HepG2 (cell line): Measurements from ENCODE around the gene SLC2A6. TPM values are rescaled to one million over a fixed set of nuclear protein-coding genes. Genes with fewer than 3 reads are reported as not detected.

Source experiments
- ATAC-seq: fragments of 200-7000 bp; cut with Tn5 transposase; 3 replicates; pipeline ENCODE4 v1.9.1; 2020; ENCODE audit warnings: mild to moderate bottlenecking, moderate library complexity
- BruUV-seq: library from RNA; stranded (reverse); fragments of 400-500 nt; replicated peaks from 2 replicates; lab custom pipeline; 2021; lab: Mats Ljungman, UMichigan
- CTCF ChIA-PET: fragments of 300-600 bp; formaldehyde crosslinking; extraction: SDS; loops from one replicate; lab custom pipeline; 2021; ENCODE audit warnings: low total read pairs, inconsistent platforms, low intra/inter-chr PET ratio; lab: Yijun Ruan, JAX
- POLR2A ChIA-PET: fragments of 350-600 bp; sonication (Branson Sonifier 250); formaldehyde crosslinking; loops from one replicate; lab custom pipeline; 2020; ENCODE audit warnings: antibody characterized with exemption, inconsistent platforms; lab: Yijun Ruan, JAX
- DNase-seq: peaks from one replicate; pipeline ENCODE4 v3.0.0-alpha.2; 2015; ENCODE audit warnings: low spot score
- FAIRE-seq: peaks from 3 replicates; lab custom pipeline; 2011; peaks lifted over from hg19 to GRCh38; lab: Jason Lieb, UNC
- H2AFZ ChIP-seq: one replicate; pipeline ENCODE4 v1.6.1; 2011; ENCODE audit warnings: low read length, inconsistent platforms
- H3K27ac ChIP-seq: fragments of 300-600 bp; 3 replicates; pipeline ENCODE4 v1.8.0; 2011; ENCODE audit warnings: mixed run types, mild to moderate bottlenecking, mixed read lengths, low read length, inconsistent platforms; ENCODE audit not compliant: insufficient read depth; ENCODE audit errors: extremely low read length
- H3K27me3 ChIP-seq, 2 experiments: fragments of 200-600 bp in 1 of 2; 2 replicates in 1 of 2; 3 replicates in 1 of 2; pipeline versions ENCODE4 v1.6.0 to v1.8.0; 2011; ENCODE audit warnings: low read length in 2 of 2, mild to moderate bottlenecking in 2 of 2, moderate library complexity in 2 of 2, inconsistent platforms in 1 of 2; ENCODE audit not compliant: insufficient read depth in 2 of 2, control insufficient read depth in 1 of 2
- H3K36me3 ChIP-seq, 2 experiments: fragments of 200-600 bp in 1 of 2; replicated peaks in 1 of 2; 2 replicates in 1 of 2; 3 replicates in 1 of 2; pipeline versions ENCODE4 v1.5.1 to v1.8.0; 2011; ENCODE audit warnings: low read length in 2 of 2, inconsistent platforms in 1 of 2; ENCODE audit not compliant: insufficient read depth in 2 of 2, control insufficient read depth in 1 of 2
- H3K4me1 ChIP-seq: 2 replicates; pipeline ENCODE4 v1.5.1; 2012; ENCODE audit warnings: low read length, inconsistent platforms; ENCODE audit not compliant: insufficient read depth
- H3K4me2 ChIP-seq: 2 replicates; pipeline ENCODE4 v1.6.0; 2011; ENCODE audit warnings: low read depth, low read length, inconsistent platforms
- H3K4me3 ChIP-seq, 3 experiments: fragments of 200-600 bp in 1 of 3; sonication (generic), shearing (Covaris generic) in 1 of 3; replicated peaks in 1 of 3; 2 replicates each; pipeline ENCODE4 v1.5.1; 2011 to 2016; ENCODE audit warnings: low read length in 3 of 3, inconsistent platforms in 2 of 3, low read depth in 2 of 3, mild to moderate bottlenecking in 2 of 3, control low read depth in 1 of 3, mixed read lengths in 1 of 3; ENCODE audit not compliant: insufficient read depth in 1 of 3
- H3K79me2 ChIP-seq: one replicate; pipeline ENCODE4 v1.6.1; 2011; ENCODE audit warnings: low read length, inconsistent platforms; ENCODE audit not compliant: insufficient read depth
- H3K9ac ChIP-seq: 2 replicates; pipeline ENCODE4 v1.6.0; 2011; ENCODE audit warnings: mild to moderate bottlenecking, low read depth, low read length, inconsistent platforms; ENCODE audit not compliant: insufficient read depth
- H3K9me3 ChIP-seq: 2 replicates; pipeline ENCODE4 v1.5.1; 2012; ENCODE audit warnings: mild to moderate bottlenecking, low read length
- H4K20me1 ChIP-seq: 2 replicates; pipeline ENCODE4 v1.6.0; 2011; ENCODE audit warnings: inconsistent platforms, mild to moderate bottlenecking, low read length, moderate library complexity; ENCODE audit not compliant: insufficient read depth
- ATF2 ChIP-seq: sonication (generic); formaldehyde crosslinking; IDR thresholded peaks from 2 replicates; pipeline ENCODE4 v1.4.0; 2020; ENCODE audit warnings: missing genetic modification reagents
- ATF7 ChIP-seq, 2 experiments: fragments of 450-650 bp in 1 of 2; sonication (generic) in 1 of 2; formaldehyde crosslinking in 1 of 2; IDR thresholded peaks; 2 replicates each; pipeline versions ENCODE4 v1.4.0 to v1.6.1; 2016 to 2020; ENCODE audit warnings: antibody characterized with exemption in 1 of 2, mild to moderate bottlenecking in 1 of 2, missing genetic modification reagents in 1 of 2
- CHD2 ChIP-seq: IDR thresholded peaks from 2 replicates; pipeline ENCODE4 v1.6.1; 2011; ENCODE audit warnings: low read depth, low read length, improper control_type of control experiment
- HNRNPL ChIP-seq: fragments of 200-400 bp; formaldehyde crosslinking; IDR thresholded peaks from 2 replicates; pipeline ENCODE4 v1.6.1; 2017; ENCODE audit warnings: mild to moderate bottlenecking, low read depth, low read length
- KLF13 ChIP-seq: sonication (generic); formaldehyde crosslinking; IDR thresholded peaks from 2 replicates; pipeline ENCODE4 v1.4.0; 2020; ENCODE audit warnings: mild to moderate bottlenecking, missing genetic modification reagents
- MXD3 ChIP-seq: IDR thresholded peaks from 2 replicates; pipeline ENCODE4 v1.6.1; 2016; ENCODE audit warnings: mild to moderate bottlenecking, missing biosample characterization, missing genetic modification reagents
- SRF ChIP-seq: IDR thresholded peaks from 2 replicates; pipeline ENCODE4 v1.6.1; 2011; ENCODE audit warnings: mild to moderate bottlenecking, low read depth, low read length, moderate library complexity
- THAP8 ChIP-seq: sonication (generic); formaldehyde crosslinking; IDR thresholded peaks from 2 replicates; pipeline ENCODE4 v1.5.1; 2020; ENCODE audit warnings: missing genetic modification reagents, mild to moderate bottlenecking, borderline replicate concordance
- TSC22D2 ChIP-seq: sonication (generic); formaldehyde crosslinking; IDR thresholded peaks from 2 replicates; pipeline ENCODE4 v1.5.1; 2020; ENCODE audit warnings: missing genetic modification reagents, mild to moderate bottlenecking, borderline replicate concordance
- YEATS2 ChIP-seq: sonication (generic); formaldehyde crosslinking; IDR thresholded peaks from 2 replicates; pipeline ENCODE4 v1.4.0; 2020; ENCODE audit warnings: missing genetic modification reagents, borderline replicate concordance
- ZMYM4 ChIP-seq: sonication (generic); formaldehyde crosslinking; IDR thresholded peaks from 2 replicates; pipeline ENCODE4 v1.8.1; 2023; ENCODE audit warnings: mild to moderate bottlenecking, missing genetic modification reagents
- ZNF224 ChIP-seq: sonication (generic); formaldehyde crosslinking; IDR thresholded peaks from 2 replicates; pipeline ENCODE4 v1.5.0; 2020; ENCODE audit warnings: mild to moderate bottlenecking, missing genetic modification reagents
- ZNF337 ChIP-seq: sonication (generic); formaldehyde crosslinking; IDR thresholded peaks from 2 replicates; pipeline ENCODE4 v1.5.1; 2020; ENCODE audit warnings: missing genetic modification reagents, low read depth, mild to moderate bottlenecking, borderline replicate concordance
- WGBS: methylation state at CpG from one replicate; pipeline ENCODE4 v1.1.6; 2017; ENCODE audit warnings: low lambda C conversion rate; 5-methylcytosine and 5-hydroxymethylcytosine counted together
- in situ Hi-C: cut with HindIII; loops from 2 replicates; pipeline ENCODE4 v1.10.0; 2017; ENCODE audit warnings: low pct_unique_long_range_greater_than_20kb; ENCODE audit not compliant: extremely low pct_ligation_motif_present
- intact Hi-C: fragments of 100-400 bp; cut with micrococcal nuclease; formaldehyde crosslinking; loops from one replicate; pipeline ENCODE4 v1.10.0; 2022; ENCODE audit not compliant: unreplicated experiment
- polyA plus RNA-seq, 8 experiments: library from polyadenylated mRNA; depleted of rRNA in 3 of 8; stranded (reverse) in 7 of 8; unstranded in 1 of 8; fragments of >200 nt; fragmentation: Illumina TruSeq in 4 of 8; extraction: Trizol in 4 of 8; gene quantifications; 2 replicates each; pipeline versions ENCODE4 v1.2.1 to v1.2.3, GENCODE V29; 2011 to 2016; ENCODE audit warnings: low read depth in 4 of 8, missing spikeins in 1 of 8, mixed read lengths in 1 of 8; ENCODE audit not compliant: insufficient read depth in 1 of 8
- total RNA-seq, 5 experiments: library from RNA; depleted of rRNA; stranded (reverse); fragments of >200 nt; fragmentation: Illumina TruSeq; extraction: Trizol; gene quantifications; 2 replicates each; pipeline ENCODE4 v1.2.3, GENCODE V29; 2016; ENCODE audit warnings: low read depth in 1 of 5
- TF ChIP-seq, protein P1 (sequence below): sonication (generic); formaldehyde crosslinking; IDR thresholded peaks from 2 replicates; pipeline ENCODE4 v1.4.0; 2020; ENCODE audit warnings: mild to moderate bottlenecking, low read depth, missing genetic modification reagents
- TF ChIP-seq, protein P2 (sequence below): sonication (generic); formaldehyde crosslinking; IDR thresholded peaks from 2 replicates; pipeline ENCODE4 v1.5.1; 2020; ENCODE audit warnings: mild to moderate bottlenecking, missing genetic modification reagents, moderate library complexity

Gene SLC2A6
- total and polyA plus RNA-seq, 2 of the 13 experiments (the other 11 are each of a cell fraction or from before 2014, with no cell fraction given) = 4.1 to 15.0 TPM

- POLR2A ChIA-PET = no interaction called here
- DNase-seq (no peak), FAIRE-seq (no peak), ATAC-seq (no peak)
- Histone ChIP-seq H3K9me3 (no peaks in the 10 kb centered on the region), H3K27ac (no peak overlapping the region), H3K9ac (no peak overlapping the region), H3K4me2 (no peak overlapping the region), H3K4me3 (no peak overlapping the region), H3K36me3 (no peaks in the 10 kb centered on the region), H2AFZ (no peak overlapping the region), H3K27me3 (peaks cover 14 to 69% of the 10 kb centered on the region in 2 experiments), H3K4me1 (peaks cover 74% of the 10 kb centered on the region), H4K20me1 (no peaks in the 10 kb centered on the region), H3K79me2 (no peaks in the 10 kb centered on the region)
- BruUV-seq = no TSS peak
- intact Hi-C loops (loop anchor here (5.0 kb wide), 1 partner anchor 131 kb away; the partner anchor contains the start of genes SURF1 and SURF2), in situ Hi-C loops (loop anchor here (5.0 kb wide), 3 partner anchors 81 to 301 kb away; partner anchors contain the start of genes SURF1 and SURF2)
- CTCF ChIA-PET = interaction anchor here (1.1 kb wide), 1 partner anchor 81 kb away, joined by 3 read pairs; no protein-coding TSS in a partner anchor
- 60% methylated on average over 8 of the region's 18 CpGs for WGBS
- TF ChIP-seq KLF13 (CRISPR knock-in tag) (no peak), ZNF224 (CRISPR knock-in tag) (no peak), ZMYM4 (CRISPR knock-in tag) (no peak), CHD2 (no peak), ATF7 (IDR thresholded peaks at IDR 0.05) (no peak), ATF7 (CRISPR knock-in tag; IDR thresholded peaks at IDR 0.05) (no peak), THAP8 (CRISPR knock-in tag) (no peak), ZNF337 (CRISPR knock-in tag) (no peak), HNRNPL (no peak), YEATS2 (CRISPR knock-in tag) (no peak), ATF2 (no peak), TSC22D2 (no peak), SRF (no peak), MXD3 (CRISPR knock-in tag) (no peak)
- TF ChIP-seq, protein P1, sequence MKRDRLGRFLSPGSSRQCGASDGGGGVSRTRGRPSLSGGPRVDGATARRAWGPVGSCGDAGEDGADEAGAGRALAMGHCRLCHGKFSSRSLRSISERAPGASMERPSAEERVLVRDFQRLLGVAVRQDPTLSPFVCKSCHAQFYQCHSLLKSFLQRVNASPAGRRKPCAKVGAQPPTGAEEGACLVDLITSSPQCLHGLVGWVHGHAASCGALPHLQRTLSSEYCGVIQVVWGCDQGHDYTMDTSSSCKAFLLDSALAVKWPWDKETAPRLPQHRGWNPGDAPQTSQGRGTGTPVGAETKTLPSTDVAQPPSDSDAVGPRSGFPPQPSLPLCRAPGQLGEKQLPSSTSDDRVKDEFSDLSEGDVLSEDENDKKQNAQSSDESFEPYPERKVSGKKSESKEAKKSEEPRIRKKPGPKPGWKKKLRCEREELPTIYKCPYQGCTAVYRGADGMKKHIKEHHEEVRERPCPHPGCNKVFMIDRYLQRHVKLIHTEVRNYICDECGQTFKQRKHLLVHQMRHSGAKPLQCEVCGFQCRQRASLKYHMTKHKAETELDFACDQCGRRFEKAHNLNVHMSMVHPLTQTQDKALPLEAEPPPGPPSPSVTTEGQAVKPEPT (CRISPR knock-in tag) = no peak
- TF ChIP-seq, protein P2, sequence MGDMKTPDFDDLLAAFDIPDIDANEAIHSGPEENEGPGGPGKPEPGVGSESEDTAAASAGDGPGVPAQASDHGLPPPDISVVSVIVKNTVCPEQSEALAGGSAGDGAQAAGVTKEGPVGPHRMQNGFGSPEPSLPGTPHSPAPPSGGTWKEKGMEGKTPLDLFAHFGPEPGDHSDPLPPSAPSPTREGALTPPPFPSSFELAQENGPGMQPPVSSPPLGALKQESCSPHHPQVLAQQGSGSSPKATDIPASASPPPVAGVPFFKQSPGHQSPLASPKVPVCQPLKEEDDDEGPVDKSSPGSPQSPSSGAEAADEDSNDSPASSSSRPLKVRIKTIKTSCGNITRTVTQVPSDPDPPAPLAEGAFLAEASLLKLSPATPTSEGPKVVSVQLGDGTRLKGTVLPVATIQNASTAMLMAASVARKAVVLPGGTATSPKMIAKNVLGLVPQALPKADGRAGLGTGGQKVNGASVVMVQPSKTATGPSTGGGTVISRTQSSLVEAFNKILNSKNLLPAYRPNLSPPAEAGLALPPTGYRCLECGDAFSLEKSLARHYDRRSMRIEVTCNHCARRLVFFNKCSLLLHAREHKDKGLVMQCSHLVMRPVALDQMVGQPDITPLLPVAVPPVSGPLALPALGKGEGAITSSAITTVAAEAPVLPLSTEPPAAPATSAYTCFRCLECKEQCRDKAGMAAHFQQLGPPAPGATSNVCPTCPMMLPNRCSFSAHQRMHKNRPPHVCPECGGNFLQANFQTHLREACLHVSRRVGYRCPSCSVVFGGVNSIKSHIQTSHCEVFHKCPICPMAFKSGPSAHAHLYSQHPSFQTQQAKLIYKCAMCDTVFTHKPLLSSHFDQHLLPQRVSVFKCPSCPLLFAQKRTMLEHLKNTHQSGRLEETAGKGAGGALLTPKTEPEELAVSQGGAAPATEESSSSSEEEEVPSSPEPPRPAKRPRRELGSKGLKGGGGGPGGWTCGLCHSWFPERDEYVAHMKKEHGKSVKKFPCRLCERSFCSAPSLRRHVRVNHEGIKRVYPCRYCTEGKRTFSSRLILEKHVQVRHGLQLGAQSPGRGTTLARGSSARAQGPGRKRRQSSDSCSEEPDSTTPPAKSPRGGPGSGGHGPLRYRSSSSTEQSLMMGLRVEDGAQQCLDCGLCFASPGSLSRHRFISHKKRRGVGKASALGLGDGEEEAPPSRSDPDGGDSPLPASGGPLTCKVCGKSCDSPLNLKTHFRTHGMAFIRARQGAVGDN (CRISPR knock-in tag) = no peak
Measured at GRCh38 chr9:133488686-133489252, 9.9 kb upstream of the SLC2A6 start.
